PC-9 (cell line): ENCODE measurements around the gene APLN. TPM values are rescaled to one million over a fixed set of nuclear protein-coding genes. Genes with fewer than 3 reads are reported as not detected.

Experiments used
- BruUV-seq: library from RNA; stranded (reverse); fragments of 400-500 nt; replicated peaks from 2 replicates; lab custom pipeline; 2021; lab: Mats Ljungman, UMichigan
- CTCF ChIA-PET: fragments of 300-600 bp; sonication (Branson Sonifier 250); formaldehyde crosslinking; loops from one replicate; lab custom pipeline; 2022; ENCODE audit warnings: antibody characterized with exemption; lab: Charles Lee
- POLR2A ChIA-PET: fragments of 300-600 bp; sonication (Branson Sonifier 250); formaldehyde crosslinking; loops from one replicate; lab custom pipeline; 2022; ENCODE audit warnings: antibody characterized with exemption; ENCODE audit not compliant: unreplicated experiment; lab: Charles Lee
- DNase-seq, 2 experiments: peaks; one replicate each; pipeline versions ENCODE4 v3.0.0 to v3.0.0-alpha.2; 2015 to 2022; ENCODE audit warnings: mixed read lengths in 1 of 2
- H2AFZ ChIP-seq: fragments of 200-600 bp; sonication (generic); 2 replicates; pipeline ENCODE4 v1.8.1; 2017; ENCODE audit warnings: antibody characterized with exemption
- H3F3A ChIP-seq: fragments of 200-600 bp; sonication (generic); 2 replicates; pipeline ENCODE4 v1.8.1; 2017; ENCODE audit warnings: antibody characterized with exemption, mild to moderate bottlenecking, low read depth; ENCODE audit not compliant: insufficient read depth
- H3K27ac ChIP-seq: fragments of 200-600 bp; sonication (generic); 2 replicates; pipeline ENCODE4 v1.6.1; 2016; ENCODE audit warnings: mixed run types
- H3K27me3 ChIP-seq: fragments of 200-600 bp; sonication (generic); 2 replicates; pipeline ENCODE4 v1.6.1; 2016; ENCODE audit warnings: low read depth, mixed run types; ENCODE audit not compliant: insufficient read depth
- H3K36me3 ChIP-seq: fragments of 200-600 bp; sonication (generic); 2 replicates; pipeline ENCODE4 v1.6.1; 2016; ENCODE audit warnings: low read depth, mixed run types
- H3K4me1 ChIP-seq: fragments of 200-600 bp; sonication (generic); replicated peaks from 2 replicates; pipeline ENCODE4 v1.6.1; 2016; ENCODE audit warnings: mixed run types; ENCODE audit not compliant: insufficient read depth
- H3K4me2 ChIP-seq: fragments of 200-600 bp; sonication (generic); 2 replicates; pipeline ENCODE4 v1.6.1; 2017; ENCODE audit warnings: mixed run types
- H3K4me3 ChIP-seq: fragments of 200-600 bp; sonication (generic); 2 replicates; pipeline ENCODE4 v1.6.1; 2016; ENCODE audit warnings: mixed run types
- H3K79me2 ChIP-seq: fragments of 200-600 bp; sonication (generic); 2 replicates; pipeline ENCODE4 v1.6.1; 2017; ENCODE audit warnings: low read depth, mixed run types
- H3K9me2 ChIP-seq: fragments of 200-600 bp; sonication (generic); 2 replicates; pipeline ENCODE4 v1.8.1; 2017; ENCODE audit warnings: mild to moderate bottlenecking; ENCODE audit not compliant: insufficient read depth
- H3K9me3 ChIP-seq: fragments of 200-600 bp; sonication (generic); 2 replicates; pipeline ENCODE4 v1.8.1; 2016; ENCODE audit warnings: low read depth; ENCODE audit not compliant: insufficient read depth
- H4K20me1 ChIP-seq: fragments of 200-600 bp; sonication (generic); 2 replicates; pipeline ENCODE4 v1.8.1; 2017; ENCODE audit not compliant: insufficient read depth
- CTCF ChIP-seq: fragments of 200-600 bp; sonication (generic); conservative IDR thresholded peaks from 2 replicates; pipeline ENCODE4 v1.6.1; 2017; ENCODE audit warnings: mixed run types, antibody characterized with exemption, mild to moderate bottlenecking, moderate library complexity
- EZH2 ChIP-seq: fragments of 200-600 bp; sonication (generic); IDR thresholded peaks from 2 replicates; pipeline ENCODE4 v1.8.0; 2017; ENCODE audit warnings: antibody characterized with exemption, low read depth
- intact Hi-C: fragments of 100-400 bp; cut with micrococcal nuclease; formaldehyde crosslinking; loops from one replicate; pipeline ENCODE4 v1.10.0; 2022; ENCODE audit not compliant: unreplicated experiment
- total RNA-seq: library from RNA; stranded (reverse); gene quantifications from 2 replicates; pipeline ENCODE4 v1.2.3, GENCODE V29; 2021

Gene APLN
- total RNA-seq, 1 experiment from 2014 or later: 0.13 TPM

GRCh38 chrX:129696463-129697155 lies 41.9 kb upstream of the APLN start:
- POLR2A ChIA-PET: no interaction called here
- no peaks in the 10 kb centered on the region for H3K79me2 ChIP-seq
- CTCF ChIA-PET: interaction anchor here (0.6 kb wide), 1 partner anchor 29 kb away, joined by 4 read pairs; no protein-coding TSS in a partner anchor
- no peaks in the 10 kb centered on the region for H3K36me3 ChIP-seq
- intact Hi-C loops: no loop called here
- H3F3A ChIP-seq: peaks cover 14% of the 10 kb centered on the region
- H2AFZ ChIP-seq: no peak overlapping the region
- TF ChIP-seq CTCF (no peak), EZH2 (no peak)
- H3K9me2 ChIP-seq: no peaks in the 10 kb centered on the region
- peaks cover 24% of the 10 kb centered on the region for H3K4me1 ChIP-seq
- no peaks in the 10 kb centered on the region for H3K9me3 ChIP-seq
- H3K4me2 ChIP-seq: no peak overlapping the region
- no peak overlapping the region for H3K27ac ChIP-seq
- H3K27me3 ChIP-seq: no peaks in the 10 kb centered on the region
- DNase-seq: no peak
- BruUV-seq: no TSS peak
- no peak overlapping the region for H3K4me3 ChIP-seq
- no peaks in the 10 kb centered on the region for H4K20me1 ChIP-seq

GRCh38 chrX:129695937-129696336 lies 41.2 kb upstream of the APLN start:
- TF ChIP-seq CTCF (no peak), EZH2 (no peak)
- H3K4me1 ChIP-seq: peaks cover 24% of the 10 kb centered on the region
- intact Hi-C loops: no loop called here
- no peak overlapping the region for H3K4me2 ChIP-seq
- ChIA-PET POLR2A (no interaction called here), CTCF (interaction anchor here (0.6 kb wide), 1 partner anchor 337 kb away, joined by 4 read pairs; no protein-coding TSS in a partner anchor)
- no peaks in the 10 kb centered on the region for H4K20me1 ChIP-seq
- H3K9me3 ChIP-seq: no peaks in the 10 kb centered on the region
- no peak overlapping the region for H3K4me3 ChIP-seq
- H3K27me3 ChIP-seq: no peaks in the 10 kb centered on the region
- no peaks in the 10 kb centered on the region for H3K79me2 ChIP-seq
- H2AFZ ChIP-seq: no peak overlapping the region
- no peaks in the 10 kb centered on the region for H3K9me2 ChIP-seq
- DNase-seq: no peak
- H3K36me3 ChIP-seq: no peaks in the 10 kb centered on the region
- BruUV-seq: no TSS peak
- H3F3A ChIP-seq: peaks cover 14% of the 10 kb centered on the region
- no peak overlapping the region for H3K27ac ChIP-seq

DNA sequence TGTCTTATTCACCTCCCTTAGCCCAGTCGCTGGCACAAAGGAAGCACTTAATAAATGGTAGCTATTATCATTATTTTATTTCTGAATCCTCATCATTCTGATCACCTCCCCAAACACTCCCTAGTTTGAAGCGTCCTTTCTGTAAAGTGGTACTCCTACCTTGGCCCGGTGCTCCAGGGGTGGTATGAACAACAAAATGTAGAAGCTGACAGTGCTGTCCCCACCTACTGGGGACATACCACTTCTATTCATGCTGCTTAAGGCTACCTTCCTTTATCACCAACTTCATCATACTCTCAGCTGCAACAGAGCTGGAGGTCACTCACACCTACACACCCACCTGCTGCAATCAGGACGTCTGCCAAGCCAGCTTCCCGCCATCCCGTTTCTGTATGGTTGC lies 40.8 kb upstream of the APLN start:
- no peak for DNase-seq
- Histone ChIP-seq H3K27ac (no peak overlapping the region), H3F3A (peaks cover 14% of the 10 kb centered on the region), H3K4me1 (peaks cover 24% of the 10 kb centered on the region), H4K20me1 (no peaks in the 10 kb centered on the region), H3K9me3 (no peaks in the 10 kb centered on the region), H3K4me2 (no peak overlapping the region), H3K4me3 (no peak overlapping the region), H3K36me3 (no peaks in the 10 kb centered on the region), H2AFZ (no peak overlapping the region), H3K27me3 (no peaks in the 10 kb centered on the region), H3K9me2 (no peaks in the 10 kb centered on the region), H3K79me2 (no peaks in the 10 kb centered on the region)
- POLR2A ChIA-PET: interaction anchor here (0.6 kb wide), 1 partner anchor 100 kb away, joined by 6 read pairs; no protein-coding TSS in a partner anchor
- BruUV-seq: no TSS peak
- no peak for TF ChIP-seq EZH2
- no peak for TF ChIP-seq CTCF
- intact Hi-C loops: no loop called here
- CTCF ChIA-PET: interaction anchor here (0.6 kb wide), 1 partner anchor 337 kb away, joined by 4 read pairs; no protein-coding TSS in a partner anchor
